ENCODE measurements around the gene CROCC2.

DNA sequence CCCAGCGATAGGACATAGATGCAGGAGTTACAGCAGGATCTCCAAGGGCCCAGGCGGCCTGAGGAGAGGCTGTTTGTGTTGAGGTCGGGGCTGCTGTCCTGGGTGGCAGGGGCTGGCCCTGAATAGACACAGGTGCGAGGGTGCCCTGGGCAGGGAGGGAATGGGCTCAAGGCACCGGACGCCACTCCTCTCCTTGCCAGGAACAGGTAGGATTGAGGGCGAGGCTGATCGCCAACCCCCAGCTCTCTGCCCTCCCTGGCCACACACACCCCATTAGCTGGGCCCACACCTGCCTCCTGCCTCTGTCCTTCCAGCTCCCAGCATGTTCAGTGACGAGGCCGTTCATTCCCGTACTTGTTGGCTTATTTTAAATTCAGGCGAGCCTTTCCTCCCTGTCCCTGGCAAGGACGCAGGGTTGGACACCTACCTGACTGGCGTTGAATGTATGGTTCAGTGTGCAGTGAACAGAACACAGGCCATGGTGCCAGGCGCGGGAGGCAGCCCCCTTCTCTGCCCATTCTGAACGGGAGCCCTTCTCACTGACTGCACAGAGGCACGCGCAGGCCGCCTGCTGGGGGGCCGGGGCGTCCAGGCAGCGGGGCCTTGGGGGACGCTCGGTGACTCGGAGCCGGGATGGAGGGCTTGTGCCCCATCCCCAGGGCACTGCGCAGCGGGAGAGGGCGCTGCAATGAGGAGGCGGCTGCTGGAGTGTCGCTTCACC is 51.0 kb downstream of the CROCC2 start:
- TF ChIP-seq FOXA1 (IDR thresholded peaks at IDR 0.05) = no peak
- TF ChIP-seq, protein P1, sequence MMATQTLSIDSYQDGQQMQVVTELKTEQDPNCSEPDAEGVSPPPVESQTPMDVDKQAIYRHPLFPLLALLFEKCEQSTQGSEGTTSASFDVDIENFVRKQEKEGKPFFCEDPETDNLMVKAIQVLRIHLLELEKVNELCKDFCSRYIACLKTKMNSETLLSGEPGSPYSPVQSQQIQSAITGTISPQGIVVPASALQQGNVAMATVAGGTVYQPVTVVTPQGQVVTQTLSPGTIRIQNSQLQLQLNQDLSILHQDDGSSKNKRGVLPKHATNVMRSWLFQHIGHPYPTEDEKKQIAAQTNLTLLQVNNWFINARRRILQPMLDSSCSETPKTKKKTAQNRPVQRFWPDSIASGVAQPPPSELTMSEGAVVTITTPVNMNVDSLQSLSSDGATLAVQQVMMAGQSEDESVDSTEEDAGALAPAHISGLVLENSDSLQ (IDR thresholded peaks at IDR 0.05) = no peak
